Measurements from ENCODE around the gene LIMS2. TPM values are rescaled to one million over a fixed set of nuclear protein-coding genes. Genes with fewer than 3 reads are reported as not detected.

Gene LIMS2
- total and polyA plus RNA-seq, 2 experiments from 2014 or later = 1.6 to 3.5 TPM

DNA sequence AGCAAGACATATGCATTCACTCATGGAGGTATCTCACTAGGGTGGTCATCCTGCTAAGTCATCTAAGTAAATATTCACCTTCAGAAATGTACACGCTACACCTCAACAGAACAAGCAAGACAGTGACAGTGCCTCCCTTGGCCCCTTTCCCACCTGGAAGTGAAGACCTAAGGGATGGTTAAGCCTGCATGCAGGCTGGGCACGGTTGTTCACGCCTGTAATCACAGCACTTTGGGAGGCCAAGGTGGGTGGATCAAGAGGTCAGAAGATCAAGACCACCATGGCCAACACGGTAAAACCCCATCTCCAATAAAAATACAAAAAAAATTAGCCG, 4.4 kb downstream of the LIMS2 start:
- no peak for ATAC-seq
- peaks cover 2% of the 10 kb centered on the region; the same call in 1 of the 2 replicates for H3K4me1 ChIP-seq (ENCODE audit: insufficient read depth)
- H2AFZ ChIP-seq = no peak overlapping the region
- Mint-ChIP-seq H3K27ac (no peak overlapping the region), H3K36me3 (ENCODE audit: low read depth) (no peaks in the 10 kb centered on the region), H3K9me3 (no peaks in the 10 kb centered on the region; the same call in 2 of the 3 replicates), H3K4me1 (peaks cover 2% of the 10 kb centered on the region; the same call in 2 of the 3 replicates), H3K4me3 (no peak overlapping the region), H3K27me3 (ENCODE audit: insufficient read depth, low read depth, poor library complexity) (peaks cover 24% of the 10 kb centered on the region)
- H3K79me2 ChIP-seq (replicated peaks; ENCODE audit: insufficient read depth) = no peaks in the 10 kb centered on the region
- no peaks in the 10 kb centered on the region for H3K36me3 ChIP-seq (ENCODE audit: insufficient read depth)
- H3F3A ChIP-seq (replicated peaks; ENCODE audit: low read depth) = 0 out of 2 replicates have a peak, but pooled peaks cover 4% of the 10 kb centered on the region
- no peak overlapping the region for H3K4me3 ChIP-seq
- no peak overlapping the region for H3K4me2 ChIP-seq
- no peak for DNase-seq (ENCODE audit: low spot score)
- H3K27ac ChIP-seq (ENCODE audit: low read depth) = no peak overlapping the region
- H3K27me3 ChIP-seq (ENCODE audit: insufficient read depth) = peaks cover 35% of the 10 kb centered on the region
- no peaks in the 10 kb centered on the region for H3K9me2 ChIP-seq (ENCODE audit: insufficient read depth)
- no peak for TF ChIP-seq CREB1 (CRISPR knock-in tag; IDR thresholded peaks at IDR 0.05; ENCODE audit: low read depth)
- TF ChIP-seq POLR2AphosphoS5 (IDR thresholded peaks at IDR 0.05; ENCODE audit: low read depth) = no peak
- TF ChIP-seq REST (IDR thresholded peaks at IDR 0.05; ENCODE audit: unreplicated experiment) = no peak
- no peaks in the 10 kb centered on the region for H4K20me1 ChIP-seq (replicated peaks; ENCODE audit: insufficient read depth)

DNA sequence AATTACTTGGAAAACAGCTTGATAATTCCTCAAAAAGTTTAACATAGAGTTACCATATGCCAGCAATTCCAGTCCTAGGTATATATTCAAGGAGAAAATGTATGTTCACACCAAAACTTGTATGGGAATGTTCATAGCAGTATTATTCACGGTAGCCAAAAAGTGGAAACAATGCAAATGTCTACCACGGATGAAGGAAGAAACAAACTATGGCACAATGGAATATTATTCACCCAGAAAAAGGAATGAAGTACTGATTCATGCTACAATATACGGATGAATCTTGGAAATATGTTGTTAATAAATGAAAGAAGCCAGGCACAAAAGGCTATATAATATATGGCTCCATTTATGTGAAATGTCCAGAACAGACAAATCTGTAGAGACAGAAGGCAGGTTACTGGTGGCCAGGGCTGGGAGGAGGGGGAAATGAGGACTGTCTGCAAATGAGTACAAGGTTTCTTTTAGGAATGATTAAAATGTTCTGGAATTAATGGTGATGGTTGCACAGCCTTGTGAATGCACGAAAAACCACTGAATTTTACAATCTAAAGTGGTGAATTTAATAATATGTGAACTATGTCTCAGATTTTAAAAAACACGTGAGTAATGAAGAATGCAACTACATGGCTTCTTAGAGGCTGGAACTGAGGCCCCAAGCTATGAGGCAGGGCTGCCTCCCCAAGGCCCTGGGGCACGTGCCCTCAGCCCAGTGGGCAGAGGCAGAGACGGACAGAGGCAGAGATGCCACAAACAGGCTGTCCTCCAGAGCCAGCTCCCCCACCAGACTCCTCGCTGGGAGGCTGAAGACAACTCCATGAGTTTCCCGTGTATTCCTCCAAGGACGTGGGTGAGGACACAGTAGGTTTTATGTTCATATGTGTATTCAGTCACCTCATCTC, 5.0 kb downstream of the LIMS2 start:
- Mint-ChIP-seq H3K4me3 (no peak overlapping the region), H3K27me3 (ENCODE audit: insufficient read depth, low read depth, poor library complexity) (peaks cover 23% of the 10 kb centered on the region), H3K36me3 (ENCODE audit: low read depth) (no peaks in the 10 kb centered on the region), H3K9me3 (no peaks in the 10 kb centered on the region; the same call in 2 of the 3 replicates), H3K4me1 (no peaks in the 10 kb centered on the region), H3K27ac (no peak overlapping the region)
- Histone ChIP-seq H2AFZ (no peak overlapping the region), H3K9me2 (ENCODE audit: insufficient read depth) (no peaks in the 10 kb centered on the region), H3K4me1 (ENCODE audit: insufficient read depth) (no peaks in the 10 kb centered on the region), H3K27ac (ENCODE audit: low read depth) (no peak overlapping the region), H3K36me3 (ENCODE audit: insufficient read depth) (no peaks in the 10 kb centered on the region), H4K20me1 (replicated peaks; ENCODE audit: insufficient read depth) (no peaks in the 10 kb centered on the region), H3K27me3 (ENCODE audit: insufficient read depth) (peaks cover 35% of the 10 kb centered on the region), H3F3A (replicated peaks; ENCODE audit: low read depth) (0 out of 2 replicates have a peak, but pooled peaks cover 4% of the 10 kb centered on the region), H3K4me3 (no peak overlapping the region), H3K79me2 (replicated peaks; ENCODE audit: insufficient read depth) (no peaks in the 10 kb centered on the region), H3K4me2 (no peak overlapping the region)
- no peak for ATAC-seq
- no peak for DNase-seq (ENCODE audit: low spot score)
- TF ChIP-seq ZNF114 (CRISPR knock-in tag; IDR thresholded peaks at IDR 0.05) (no peak), STAT1 (IDR thresholded peaks at IDR 0.05; ENCODE audit: unreplicated experiment) (no peak), ZNF331 (CRISPR knock-in tag; IDR thresholded peaks at IDR 0.05; ENCODE audit: low read depth) (no peak)
- TF ChIP-seq, protein P1, sequence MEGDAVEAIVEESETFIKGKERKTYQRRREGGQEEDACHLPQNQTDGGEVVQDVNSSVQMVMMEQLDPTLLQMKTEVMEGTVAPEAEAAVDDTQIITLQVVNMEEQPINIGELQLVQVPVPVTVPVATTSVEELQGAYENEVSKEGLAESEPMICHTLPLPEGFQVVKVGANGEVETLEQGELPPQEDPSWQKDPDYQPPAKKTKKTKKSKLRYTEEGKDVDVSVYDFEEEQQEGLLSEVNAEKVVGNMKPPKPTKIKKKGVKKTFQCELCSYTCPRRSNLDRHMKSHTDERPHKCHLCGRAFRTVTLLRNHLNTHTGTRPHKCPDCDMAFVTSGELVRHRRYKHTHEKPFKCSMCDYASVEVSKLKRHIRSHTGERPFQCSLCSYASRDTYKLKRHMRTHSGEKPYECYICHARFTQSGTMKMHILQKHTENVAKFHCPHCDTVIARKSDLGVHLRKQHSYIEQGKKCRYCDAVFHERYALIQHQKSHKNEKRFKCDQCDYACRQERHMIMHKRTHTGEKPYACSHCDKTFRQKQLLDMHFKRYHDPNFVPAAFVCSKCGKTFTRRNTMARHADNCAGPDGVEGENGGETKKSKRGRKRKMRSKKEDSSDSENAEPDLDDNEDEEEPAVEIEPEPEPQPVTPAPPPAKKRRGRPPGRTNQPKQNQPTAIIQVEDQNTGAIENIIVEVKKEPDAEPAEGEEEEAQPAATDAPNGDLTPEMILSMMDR (conservative IDR thresholded peaks at IDR 0.05; ENCODE audit: low read depth in 2 of 2) = no peak
